SK-N-SH treated with all-trans-retinoic acid at 6 μM for 48 hours (cell line): Measurements from ENCODE around the gene NAA38.

Experiments used
- ATAC-seq: fragments of 200-7000 bp; cut with Tn5 transposase; 3 replicates; pipeline ENCODE4 v1.9.1; 2020; ENCODE audit warnings: mild to moderate bottlenecking, moderate library complexity
- ARNTL ChIP-seq: fragments of 450-650 bp; formaldehyde crosslinking; IDR thresholded peaks from 2 replicates; pipeline ENCODE4 v1.5.0; 2020; ENCODE audit warnings: low read depth, mild to moderate bottlenecking, moderate library complexity, borderline replicate concordance
- CREB5 ChIP-seq: fragments of 250-450 bp; sonication (Bioruptor Pico); IDR thresholded peaks from 2 replicates; pipeline ENCODE4 v1.5.1; 2020; ENCODE audit warnings: low read depth, mild to moderate bottlenecking, moderate library complexity
- CSDC2 ChIP-seq: fragments of 250-450 bp; sonication (Bioruptor Pico); IDR thresholded peaks from 2 replicates; pipeline ENCODE4 v1.5.0; 2020; ENCODE audit warnings: mild to moderate bottlenecking, moderate library complexity
- CSRNP3 ChIP-seq: fragments of 250-450 bp; sonication (Bioruptor Pico); IDR thresholded peaks from 2 replicates; pipeline ENCODE4 v1.5.1; 2021; ENCODE audit warnings: mild to moderate bottlenecking, moderate library complexity
- ESRRG ChIP-seq: fragments of 250-450 bp; sonication (Bioruptor Pico); IDR thresholded peaks from 2 replicates; pipeline ENCODE4 v1.6.1; 2021; ENCODE audit warnings: mild to moderate bottlenecking
- ISL1 ChIP-seq: fragments of 250-450 bp; sonication (Bioruptor Pico); IDR thresholded peaks from 2 replicates; pipeline ENCODE4 v2.1.2; 2022; ENCODE audit warnings: mild to moderate bottlenecking, moderate library complexity
- PATZ1 ChIP-seq: fragments of 250-450 bp; sonication (Bioruptor Pico); IDR thresholded peaks from 2 replicates; pipeline ENCODE4 v1.8.0; 2020; ENCODE audit warnings: mild to moderate bottlenecking, moderate library complexity, borderline replicate concordance
- POU6F1 ChIP-seq: fragments of 250-450 bp; sonication (Bioruptor Pico); IDR thresholded peaks from 2 replicates; pipeline ENCODE4 v1.8.0; 2021; ENCODE audit warnings: low read depth, mild to moderate bottlenecking, moderate library complexity, borderline replicate concordance
- PPARA ChIP-seq: fragments of 250-450 bp; sonication (Bioruptor Pico); IDR thresholded peaks from 2 replicates; pipeline ENCODE4 v1.5.0; 2020; ENCODE audit warnings: mild to moderate bottlenecking, borderline replicate concordance
- RARB ChIP-seq: fragments of 250-450 bp; sonication (Bioruptor Pico); IDR thresholded peaks from 2 replicates; pipeline ENCODE4 v1.8.0; 2021; ENCODE audit warnings: mild to moderate bottlenecking, moderate library complexity
- TCF4 ChIP-seq: fragments of 250-450 bp; sonication (Bioruptor Pico); IDR thresholded peaks from 2 replicates; pipeline ENCODE4 v1.8.0; 2021; ENCODE audit warnings: mild to moderate bottlenecking, moderate library complexity, borderline replicate concordance
- TOX ChIP-seq: fragments of 250-450 bp; sonication (Bioruptor Pico); IDR thresholded peaks from 2 replicates; pipeline ENCODE4 v1.8.0; 2021; ENCODE audit warnings: mild to moderate bottlenecking, moderate library complexity, borderline replicate concordance
- TSHZ2 ChIP-seq: fragments of 250-450 bp; sonication (Bioruptor Pico); IDR thresholded peaks from 2 replicates; pipeline ENCODE4 v1.5.0; 2020; ENCODE audit warnings: mild to moderate bottlenecking, moderate library complexity
- ZC3H10 ChIP-seq: fragments of 250-450 bp; sonication (Bioruptor Pico); IDR thresholded peaks from 2 replicates; pipeline ENCODE4 v1.5.1; 2021; ENCODE audit warnings: mild to moderate bottlenecking, moderate library complexity
- ZFP3 ChIP-seq: fragments of 250-450 bp; sonication (Bioruptor Pico); IDR thresholded peaks from 2 replicates; pipeline ENCODE4 v1.5.0; 2020; ENCODE audit warnings: mild to moderate bottlenecking, moderate library complexity
- ZNF565 ChIP-seq: fragments of 450-650 bp; formaldehyde crosslinking; conservative IDR thresholded peaks from 2 replicates; pipeline ENCODE4 v1.5.0; 2020; ENCODE audit warnings: low read depth, mild to moderate bottlenecking, moderate library complexity
- ZNF70 ChIP-seq: fragments of 450-650 bp; formaldehyde crosslinking; IDR thresholded peaks from 2 replicates; pipeline ENCODE4 v1.5.0; 2020; ENCODE audit warnings: mild to moderate bottlenecking, moderate library complexity
- ZNF8 ChIP-seq: fragments of 450-650 bp; formaldehyde crosslinking; IDR thresholded peaks from 2 replicates; pipeline ENCODE4 v1.5.0; 2020; ENCODE audit warnings: mild to moderate bottlenecking, moderate library complexity

The NAA38 gene

GRCh38 chr17:7849130-7849750, 8.1 kb downstream of the NAA38 start:
- TF ChIP-seq CSRNP3 (no peak), POU6F1 (CRISPR knock-in tag) (no peak), PATZ1 (CRISPR knock-in tag) (no peak), TCF4 (CRISPR knock-in tag) (no peak), PPARA (CRISPR knock-in tag) (no peak), RARB (CRISPR knock-in tag) (no peak), ZNF8 (no peak), ESRRG (CRISPR knock-in tag) (no peak), CSDC2 (CRISPR knock-in tag) (no peak), TOX (CRISPR knock-in tag) (no peak)
- no peak for ATAC-seq

GRCh38 chr17:7848739-7849129, 8.6 kb downstream of the NAA38 start:
- TF ChIP-seq TCF4 (CRISPR knock-in tag), result no peak
- no peak for TF ChIP-seq CREB5 (CRISPR knock-in tag)
- TF ChIP-seq ZNF565, result no peak
- no peak for TF ChIP-seq CSRNP3
- TF ChIP-seq ZC3H10 (CRISPR knock-in tag), result no peak
- no peak for TF ChIP-seq ZFP3 (CRISPR knock-in tag)
- no peak for TF ChIP-seq POU6F1 (CRISPR knock-in tag)
- no peak for TF ChIP-seq CSDC2 (CRISPR knock-in tag)
- TF ChIP-seq RARB (CRISPR knock-in tag), result no peak
- no peak for TF ChIP-seq ARNTL (CRISPR knock-in tag)
- TF ChIP-seq ZNF70 (CRISPR knock-in tag), result no peak
- no peak for TF ChIP-seq PATZ1 (CRISPR knock-in tag)
- no peak for TF ChIP-seq TSHZ2 (CRISPR knock-in tag)
- TF ChIP-seq ISL1 (CRISPR knock-in tag), result no peak
- ATAC-seq, result no peak
